LNCaP clone FGC (cell line): ENCODE results near the gene LAMC1.

ENCODE experiments used
- DNase-seq: peaks from one replicate; pipeline ENCODE4 v3.0.0-alpha.2; 2011; ENCODE audit warnings: low read depth
- H3K4me3 ChIP-seq: 2 replicates; pipeline ENCODE4 v1.5.1; 2011; ENCODE audit warnings: mild to moderate bottlenecking, low read depth, low read length, control low read depth
- TF ChIP-seq, protein P1 (sequence below): IDR thresholded peaks from 2 replicates; pipeline ENCODE4 v1.5.1; 2012; ENCODE audit warnings: mild to moderate bottlenecking; ENCODE audit not compliant: control insufficient read depth, insufficient read depth; ENCODE audit errors: extremely low read depth

The LAMC1 gene

DNA sequence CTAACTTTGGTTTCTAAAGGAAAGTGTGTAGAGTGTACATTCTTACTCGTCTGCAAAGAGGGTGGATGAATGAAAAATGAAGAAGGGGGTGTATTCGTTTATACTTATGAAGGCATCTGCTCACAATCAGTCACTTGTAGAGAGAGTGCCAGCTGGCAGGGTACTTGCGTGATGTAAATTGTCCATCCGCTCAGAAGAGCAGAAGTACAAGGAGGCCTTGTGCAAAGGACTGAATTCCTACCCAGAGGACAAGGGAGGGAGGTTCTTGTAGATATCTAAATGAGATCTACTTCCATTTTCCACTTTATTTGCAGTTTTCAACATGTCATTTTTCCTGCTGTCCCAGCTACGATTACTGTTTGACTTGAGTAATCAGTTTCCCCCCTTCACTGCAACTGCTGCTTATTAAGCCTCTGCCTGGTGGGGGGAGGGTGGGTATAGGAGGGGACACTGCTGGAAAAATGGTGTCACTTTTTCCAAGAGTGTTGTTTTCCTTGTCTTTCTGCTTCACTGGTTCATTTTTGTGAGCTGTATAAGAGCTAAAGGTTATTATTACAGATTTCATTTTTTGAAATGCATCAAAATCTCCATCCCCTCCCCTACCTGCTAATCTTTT is 67.3 kb downstream of the LAMC1 start:
- peak overlapping the region; percentile 12; the same call in 1 of the 2 replicates for H3K4me3 ChIP-seq
- peak; percentile 45 for DNase-seq
- TF ChIP-seq, protein P1, sequence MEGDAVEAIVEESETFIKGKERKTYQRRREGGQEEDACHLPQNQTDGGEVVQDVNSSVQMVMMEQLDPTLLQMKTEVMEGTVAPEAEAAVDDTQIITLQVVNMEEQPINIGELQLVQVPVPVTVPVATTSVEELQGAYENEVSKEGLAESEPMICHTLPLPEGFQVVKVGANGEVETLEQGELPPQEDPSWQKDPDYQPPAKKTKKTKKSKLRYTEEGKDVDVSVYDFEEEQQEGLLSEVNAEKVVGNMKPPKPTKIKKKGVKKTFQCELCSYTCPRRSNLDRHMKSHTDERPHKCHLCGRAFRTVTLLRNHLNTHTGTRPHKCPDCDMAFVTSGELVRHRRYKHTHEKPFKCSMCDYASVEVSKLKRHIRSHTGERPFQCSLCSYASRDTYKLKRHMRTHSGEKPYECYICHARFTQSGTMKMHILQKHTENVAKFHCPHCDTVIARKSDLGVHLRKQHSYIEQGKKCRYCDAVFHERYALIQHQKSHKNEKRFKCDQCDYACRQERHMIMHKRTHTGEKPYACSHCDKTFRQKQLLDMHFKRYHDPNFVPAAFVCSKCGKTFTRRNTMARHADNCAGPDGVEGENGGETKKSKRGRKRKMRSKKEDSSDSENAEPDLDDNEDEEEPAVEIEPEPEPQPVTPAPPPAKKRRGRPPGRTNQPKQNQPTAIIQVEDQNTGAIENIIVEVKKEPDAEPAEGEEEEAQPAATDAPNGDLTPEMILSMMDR, result no peak

- TF ChIP-seq, protein P1, result no peak
- no peak for DNase-seq
- H3K4me3 ChIP-seq, result no peak overlapping the region
Observed at GRCh38 chr1:183091181-183091580, 68.0 kb downstream of the LAMC1 start.

DNA sequence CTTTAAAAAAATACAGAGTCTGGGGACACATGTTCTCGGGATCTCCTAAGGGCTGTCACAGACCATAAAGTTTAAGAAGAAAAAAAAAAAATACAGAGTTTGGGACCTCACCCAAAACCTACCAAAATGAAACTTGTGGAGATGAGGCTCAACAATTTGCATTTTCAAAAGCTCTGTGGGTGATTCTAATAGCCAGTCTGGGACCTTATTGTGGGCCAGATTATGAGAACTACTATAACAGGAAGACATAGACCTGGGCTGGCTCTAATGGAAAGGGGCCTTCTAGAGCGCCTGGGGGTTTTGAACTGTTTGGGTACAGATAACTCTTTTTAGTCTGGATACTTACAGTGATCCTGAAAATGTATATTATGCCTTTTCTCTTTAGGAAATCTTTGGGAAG is 69.1 kb downstream of the LAMC1 start:
- DNase-seq, result no peak
- no peak overlapping the region for H3K4me3 ChIP-seq

DNA sequence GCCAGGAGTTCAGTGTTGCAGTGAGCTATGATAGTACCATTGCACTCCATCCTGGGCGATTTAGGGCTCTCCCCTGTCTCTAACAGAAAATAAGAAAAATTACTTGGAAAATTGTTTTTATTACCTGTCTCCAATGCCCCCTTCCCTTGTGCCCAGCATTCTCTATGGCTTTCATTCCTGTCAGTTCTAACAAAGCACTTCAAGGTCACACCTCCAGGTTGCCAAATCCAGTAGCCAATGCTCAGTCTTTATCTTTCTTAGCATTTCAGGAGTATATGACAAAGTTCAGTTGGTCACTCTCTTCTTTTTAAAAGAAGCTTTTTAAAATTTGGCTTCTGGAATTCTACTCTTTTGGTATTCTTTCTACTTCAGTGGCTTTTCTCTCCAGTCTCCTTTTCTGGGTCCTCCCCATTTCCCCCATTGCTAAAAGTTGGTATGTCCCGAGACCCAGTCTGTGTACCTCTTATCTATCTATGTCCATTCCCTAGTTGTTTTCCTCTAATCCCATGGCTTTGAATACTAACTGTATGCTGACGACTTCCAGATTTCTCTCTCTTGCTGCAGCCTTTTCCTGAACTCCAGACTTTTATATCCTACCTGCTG is 69.9 kb downstream of the LAMC1 start:
- H3K4me3 ChIP-seq, result no peak overlapping the region
- no peak for DNase-seq
- TF ChIP-seq, protein P1, result no peak

More for the DNA sequence above, 69.1 kb downstream of the LAMC1 start:
- TF ChIP-seq, protein P1, result no peak

DNA sequence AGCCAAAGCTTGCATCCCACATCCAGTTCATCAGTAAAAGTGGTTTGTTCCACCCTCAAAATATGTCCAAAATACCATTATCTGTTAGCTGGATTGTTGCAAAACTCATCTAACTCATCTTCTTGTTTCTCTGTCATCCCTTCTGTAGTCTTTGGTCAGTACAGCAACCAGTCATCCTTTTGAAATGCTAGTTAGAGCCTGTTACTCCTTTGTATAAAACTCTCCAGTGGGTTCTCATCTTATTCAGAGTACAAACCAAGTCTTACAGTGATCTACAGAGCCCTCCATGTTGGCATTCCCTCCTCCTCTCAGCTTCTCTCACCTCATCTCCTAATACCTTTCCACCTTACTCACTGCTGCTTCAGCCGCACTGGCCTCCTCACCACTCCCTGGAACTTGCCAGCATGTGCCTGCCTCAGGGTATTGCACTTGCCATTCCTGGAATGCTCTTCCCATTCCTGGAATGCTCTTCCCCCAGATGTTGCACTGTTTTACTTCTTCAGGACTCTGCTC is 70.6 kb downstream of the LAMC1 start:
- TF ChIP-seq, protein P1, result no peak
- no peak overlapping the region for H3K4me3 ChIP-seq
- DNase-seq, result no peak

DNA sequence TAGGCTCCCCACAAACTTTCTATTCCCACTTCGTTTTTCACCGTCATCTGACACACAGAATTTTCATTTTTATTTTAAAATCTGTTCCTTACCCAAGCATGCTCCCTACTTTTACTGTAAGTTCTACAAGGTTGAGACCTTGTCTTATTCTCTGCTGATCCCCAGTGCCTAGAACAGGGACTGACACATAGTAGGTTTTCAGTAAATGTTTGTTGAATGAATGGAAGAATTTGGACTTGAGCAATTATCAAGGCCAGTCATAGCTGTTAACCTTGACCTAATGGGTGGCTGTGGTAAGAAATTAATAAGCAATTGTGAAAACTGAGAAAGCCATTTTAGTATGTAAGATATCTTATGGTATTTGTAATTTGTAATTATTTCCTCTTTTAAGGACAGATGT is 71.1 kb downstream of the LAMC1 start:
- DNase-seq, result no peak
- H3K4me3 ChIP-seq, result no peak overlapping the region
- TF ChIP-seq, protein P1, result no peak
